HepG2 (cell line): Measurements from ENCODE around the gene RGS14. TPM values are rescaled to one million over a fixed set of nuclear protein-coding genes. Genes with fewer than 3 reads are reported as not detected.

Source experiments
- AGO1 ChIP-seq: fragments of 200-400 bp; formaldehyde crosslinking; IDR thresholded peaks from 2 replicates; pipeline ENCODE4 v1.6.1; 2017; ENCODE audit warnings: mild to moderate bottlenecking, low read depth, low read length, moderate library complexity; ENCODE audit not compliant: poor library complexity, severe bottlenecking
- ARID2 ChIP-seq: sonication (generic); formaldehyde crosslinking; IDR thresholded peaks from 2 replicates; pipeline ENCODE4 v1.8.1; 2022; ENCODE audit warnings: mild to moderate bottlenecking, missing genetic modification reagents, borderline replicate concordance
- HNF1B ChIP-seq: sonication (generic); formaldehyde crosslinking; IDR thresholded peaks from 2 replicates; pipeline ENCODE4 v1.5.1; 2020; ENCODE audit warnings: mild to moderate bottlenecking, moderate library complexity, missing genetic modification reagents
- LCORL ChIP-seq, 2 experiments: fragments of 450-650 bp in 1 of 2; sonication (generic) in 1 of 2; formaldehyde crosslinking in 1 of 2; IDR thresholded peaks; 2 replicates each; pipeline versions ENCODE4 v1.5.0 to v1.6.1; 2017 to 2020; ENCODE audit warnings: antibody characterized with exemption in 1 of 2, missing genetic modification reagents in 1 of 2
- PHF8 ChIP-seq: sonication (generic); formaldehyde crosslinking; IDR thresholded peaks from 2 replicates; pipeline ENCODE4 v1.5.0; 2020; ENCODE audit warnings: missing genetic modification reagents
- TFDP1 ChIP-seq: IDR thresholded peaks from 2 replicates; pipeline ENCODE4 v1.6.1; 2016; ENCODE audit warnings: missing compliant biosample characterization, missing genetic modification reagents, borderline replicate concordance
- ZNF235 ChIP-seq: sonication (generic); formaldehyde crosslinking; IDR thresholded peaks from 2 replicates; pipeline ENCODE4 v1.8.1; 2023; ENCODE audit warnings: mild to moderate bottlenecking, missing genetic modification reagents, borderline replicate concordance
- ZNF652 ChIP-seq: IDR thresholded peaks from 2 replicates; pipeline ENCODE4 v1.6.1; 2016; ENCODE audit warnings: low read depth, borderline replicate concordance
- ZNF678 ChIP-seq: sonication (generic); formaldehyde crosslinking; IDR thresholded peaks from 2 replicates; pipeline ENCODE4 v1.4.0; 2020; ENCODE audit warnings: mild to moderate bottlenecking, missing genetic modification reagents
- polyA plus RNA-seq, 8 experiments: library from polyadenylated mRNA; depleted of rRNA in 3 of 8; stranded (reverse) in 7 of 8; unstranded in 1 of 8; fragments of >200 nt; fragmentation: Illumina TruSeq in 4 of 8; extraction: Trizol in 4 of 8; gene quantifications; 2 replicates each; pipeline versions ENCODE4 v1.2.1 to v1.2.3, GENCODE V29; 2011 to 2016; ENCODE audit warnings: low read depth in 4 of 8, missing spikeins in 1 of 8, mixed read lengths in 1 of 8; ENCODE audit not compliant: insufficient read depth in 1 of 8
- total RNA-seq, 5 experiments: library from RNA; depleted of rRNA; stranded (reverse); fragments of >200 nt; fragmentation: Illumina TruSeq; extraction: Trizol; gene quantifications; 2 replicates each; pipeline ENCODE4 v1.2.3, GENCODE V29; 2016; ENCODE audit warnings: low read depth in 1 of 5
- TF ChIP-seq, protein P1 (sequence below): sonication (generic); formaldehyde crosslinking; IDR thresholded peaks from 2 replicates; pipeline ENCODE4 v1.4.0; 2020; ENCODE audit warnings: missing genetic modification reagents, mild to moderate bottlenecking, borderline replicate concordance

RGS14 gene
- total and polyA plus RNA-seq, 2 of the 13 experiments (the other 11 are each of a cell fraction or from before 2014, with no cell fraction given), result 11.1 to 17.2 TPM

DNA sequence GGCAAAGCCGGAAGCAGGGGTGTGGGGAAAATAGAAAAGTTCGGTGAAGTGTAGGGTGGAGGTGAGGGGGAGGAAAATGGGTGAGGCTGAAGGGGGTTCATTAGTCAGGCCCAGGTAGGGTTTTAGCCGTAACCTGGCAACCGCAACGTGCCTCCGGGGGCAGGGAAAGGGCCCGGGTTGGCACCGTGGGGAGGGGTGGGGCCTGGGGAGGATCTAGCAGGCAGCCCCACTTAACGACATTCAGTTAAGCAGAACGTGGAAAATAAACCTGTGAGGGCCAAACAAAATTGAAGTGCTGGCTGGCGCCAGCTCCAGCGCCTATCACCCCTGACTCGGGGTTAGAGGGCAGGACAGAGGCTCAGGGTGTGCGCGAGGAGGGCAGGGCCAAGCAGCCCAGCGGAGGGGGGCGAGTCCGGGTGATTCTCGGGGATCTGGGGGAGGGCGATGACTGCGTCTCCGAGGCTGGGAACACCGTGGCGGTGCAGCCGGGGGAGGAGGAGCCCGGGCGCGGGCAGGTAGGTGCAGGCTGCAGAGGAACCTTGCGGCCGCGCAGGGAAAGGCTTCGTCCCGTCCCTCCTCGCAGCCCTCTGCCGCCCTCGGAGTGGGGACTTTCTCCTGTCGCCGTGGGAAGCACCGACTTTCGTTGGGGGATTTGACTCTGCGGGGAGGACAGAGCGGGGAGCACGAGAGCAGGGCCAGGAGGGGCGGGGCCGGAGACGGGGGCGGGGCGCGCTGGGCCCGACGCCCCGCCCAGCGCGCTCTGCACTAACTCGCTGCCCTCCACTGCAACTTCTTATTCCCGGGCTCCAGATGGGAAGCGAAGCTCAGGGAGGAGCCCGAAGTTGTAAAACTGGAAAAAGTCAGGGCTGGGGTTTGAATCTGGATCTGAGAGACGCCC lies 5.1 kb downstream of the RGS14 start (continued):
- TF ChIP-seq HNF1B (no peak), AGO1 (no peak), LCORL (IDR thresholded peaks at IDR 0.05) (no peak), LCORL (CRISPR knock-in tag; IDR thresholded peaks at IDR 0.05) (0 out of 2 replicates have a peak, but pooled peaks have one; percentile 45), ZNF652 (CRISPR knock-in tag) (no peak), ARID2 (CRISPR knock-in tag) (peak; percentile 59; the same call in 1 of the 2 replicates), ZNF678 (CRISPR knock-in tag) (no peak), PHF8 (CRISPR knock-in tag) (peak; percentile 22), ZNF235 (CRISPR knock-in tag) (0 out of 2 replicates have a peak, but pooled peaks have one; percentile 55), TFDP1 (CRISPR knock-in tag) (peak; percentile 13; the same call in 1 of the 2 replicates)
- TF ChIP-seq, protein P1, sequence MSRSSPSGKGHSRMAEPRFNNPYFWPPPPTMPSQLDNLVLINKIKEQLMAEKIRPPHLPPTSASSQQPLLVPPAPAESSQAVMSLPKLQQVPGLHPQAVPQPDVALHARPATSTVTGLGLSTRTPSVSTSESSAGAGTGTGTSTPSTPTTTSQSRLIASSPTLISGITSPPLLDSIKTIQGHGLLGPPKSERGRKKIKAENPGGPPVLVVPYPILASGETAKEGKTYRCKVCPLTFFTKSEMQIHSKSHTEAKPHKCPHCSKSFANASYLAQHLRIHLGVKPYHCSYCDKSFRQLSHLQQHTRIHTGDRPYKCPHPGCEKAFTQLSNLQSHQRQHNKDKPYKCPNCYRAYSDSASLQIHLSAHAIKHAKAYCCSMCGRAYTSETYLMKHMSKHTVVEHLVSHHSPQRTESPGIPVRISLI (CRISPR knock-in tag), result no peak
